Posterior vena cava (tissue), 2 donors: ENCODE measurements around the gene ANKRD2. TPM values are rescaled to one million over a fixed set of nuclear protein-coding genes. Genes with fewer than 3 reads are reported as not detected.
A peak's percentile ranks its signal among the peaks of the same experiment; 100 is the strongest.

Experiments
- DNase-seq: peaks from one replicate; pipeline ENCODE4 v3.0.0-alpha.2; 2020; ENCODE audit warnings: low spot score
- intact Hi-C, 2 donors: fragments of 100-400 bp; cut with DNase I; formaldehyde crosslinking; loops; one replicate each; pipeline versions ENCODE4 v1.14.1 to v1.14.2; 2022 to 2023
- long read RNA-seq, 2 donors: library from polyadenylated mRNA; unstranded; transcript quantifications; one replicate each; pipeline ENCODE4 v2.0.0, GENCODE V29; 2020 to 2021
- total RNA-seq, 2 donors: library from RNA; stranded (reverse); fragmentation: NEBNext Ultra II Directional; extraction: Animal tissue kit (Norgen Biotek cat#: 25700); gene quantifications; one replicate each; pipeline ENCODE4 v1.2.1, GENCODE V29; 2021
- donor health status: DM: yes; HTN: yes; CAD: no.
- donor health status: DM: yes; HTN: yes; CAD: no.

Gene ANKRD2
- total RNA-seq = 1 to 10 TPM in 1 of 2 donors, under 1 TPM in 1; 0.67 to 1.1 TPM
- long read RNA-seq, donor 1, partial matches to known transcripts = 1 of 1 reads
- long read RNA-seq, donor 1, other reads (novel, unspliced or antisense) = 0 of 1 reads
- long read RNA-seq, donor 2, partial matches to known transcripts = 1 of 1 reads
- long read RNA-seq, donor 2, other reads (novel, unspliced or antisense) = 0 of 1 reads

GRCh38 chr10:97572214-97572989 is at the start of gene ANKRD2:
Gene ANKRD2, plus strand, starts transcription at chr10:97572779. Its CDS starts 10 bp downstream, at chr10:97572789.
- peak; percentile 95 for DNase-seq
- intact Hi-C loops = loop anchor here (2.0 to 5.0 kb wide), 2 partner anchors 38 to 40 kb away; no protein-coding TSS in a partner anchor

- intact Hi-C loops = no loop called here
- DNase-seq = no peak
Observed at GRCh38 chr10:97522937-97523336, 49.6 kb upstream of the ANKRD2 start.

- intact Hi-C loops = loop anchor here in 1 of 2 donors (5.0 kb wide), 1 partner anchor 767 kb away; no protein-coding TSS in a partner anchor
- no peak for DNase-seq
Observed at GRCh38 chr10:97525086-97525485, 47.5 kb upstream of the ANKRD2 start.

- intact Hi-C loops = loop anchor here in 1 of 2 donors (5.0 kb wide), 1 partner anchor 767 kb away; no protein-coding TSS in a partner anchor
- DNase-seq = no peak
Observed at GRCh38 chr10:97525683-97526110, 46.9 kb upstream of the ANKRD2 start.

- DNase-seq = peak; percentile 54
- intact Hi-C loops = loop anchor here in 1 of 2 donors (5.0 kb wide), 1 partner anchor 763 kb away; no protein-coding TSS in a partner anchor
Observed at GRCh38 chr10:97528876-97529275, 43.7 kb upstream of the ANKRD2 start.

- no peak for DNase-seq
- intact Hi-C loops = loop anchor here in 1 of 2 donors (5.0 kb wide), 1 partner anchor 762 kb away; no protein-coding TSS in a partner anchor
Observed at GRCh38 chr10:97529685-97530465, 42.7 kb upstream of the ANKRD2 start.

- intact Hi-C loops = no loop called here
- DNase-seq = no peak
Observed at GRCh38 chr10:97531401-97531986, 41.1 kb upstream of the ANKRD2 start.

GRCh38 chr10:97532935-97533671 is 39.5 kb upstream of the ANKRD2 start:
- peak; percentile 55 for DNase-seq

GRCh38 chr10:97533888-97534287 is 38.7 kb upstream of the ANKRD2 start:
- intact Hi-C loops = no loop called here
- DNase-seq = peak; percentile 48

More at GRCh38 chr10:97532935-97533671, 39.5 kb upstream of the ANKRD2 start:
- intact Hi-C loops = no loop called here

GRCh38 chr10:97534746-97535367 is 37.7 kb upstream of the ANKRD2 start:
- peak; percentile 76 for DNase-seq
- intact Hi-C loops = no loop called here

GRCh38 chr10:97537186-97537869 is 35.3 kb upstream of the ANKRD2 start:
- DNase-seq = peak; percentile 57
- intact Hi-C loops = no loop called here

GRCh38 chr10:97538411-97538810 is 34.2 kb upstream of the ANKRD2 start:
- peak; percentile 51 for DNase-seq
- intact Hi-C loops = no loop called here

- intact Hi-C loops = no loop called here
- peak; percentile 24 for DNase-seq
Observed at GRCh38 chr10:97538839-97539238, 33.7 kb upstream of the ANKRD2 start.

GRCh38 chr10:97539523-97540200 is 32.9 kb upstream of the ANKRD2 start:
- DNase-seq = peak; percentile 84
- intact Hi-C loops = loop anchor here in 1 of 2 donors (10.0 kb wide), 1 partner anchor 75 kb away; no protein-coding TSS in a partner anchor

- intact Hi-C loops = loop anchor here in 1 of 2 donors (10.0 kb wide), 1 partner anchor 76 kb away; no protein-coding TSS in a partner anchor
- DNase-seq = peak; percentile 79
Observed at GRCh38 chr10:97540669-97541500, 31.7 kb upstream of the ANKRD2 start.
